Adrenal gland (tissue), 5 donors: Measurements from ENCODE around the gene SELENBP1.

Experiments used
- CTCF ChIP-seq, 6 experiments: fragments of 450-650 bp in 4 of 6; fragments of 200-600 bp in 2 of 6; sonication (generic) in 1 of 6; IDR thresholded peaks; 1 replicate in 5 of 6; 2 replicates in 1 of 6; pipeline versions ENCODE4 v1.5.1 to v1.8.0; 2016 to 2021; ENCODE audit warnings: antibody characterized with exemption in 6 of 6, mild to moderate bottlenecking in 2 of 6, moderate library complexity in 1 of 6
- POLR2A ChIP-seq, 2 donors: fragments of 450-650 bp; IDR thresholded peaks; one replicate each; pipeline ENCODE4 v1.6.1; 2017; ENCODE audit warnings: antibody characterized with exemption in 2 of 2, mild to moderate bottlenecking in 2 of 2, moderate library complexity in 1 of 2
- donor health status: DM: no; HTN: no; CAD: no.

GRCh38 chr1:151368393-151369301 is 3.9 kb downstream of the SELENBP1 start:
- no peak for TF ChIP-seq CTCF (IDR thresholded peaks at IDR 0.05)
- TF ChIP-seq POLR2A (IDR thresholded peaks at IDR 0.05): no peak
